Ovary (tissue), 3 donors: Measurements from ENCODE around the gene FARS2.

ENCODE experiments used
- CTCF ChIP-seq, 3 donors: fragments of 450-650 bp in 2 of 3; fragments of 200-600 bp in 1 of 3; IDR thresholded peaks; one replicate each; pipeline versions ENCODE4 v1.5.1 to v1.8.0; 2016 to 2022; ENCODE audit warnings: antibody characterized with exemption in 3 of 3, mild to moderate bottlenecking in 1 of 3
- EP300 ChIP-seq: sonication (generic); formaldehyde crosslinking; IDR thresholded peaks from one replicate; pipeline ENCODE4 v1.6.1; 2017; ENCODE audit warnings: antibody characterized with exemption
- POLR2A ChIP-seq: fragments of 450-650 bp; IDR thresholded peaks from one replicate; pipeline ENCODE4 v1.6.1; 2017; ENCODE audit warnings: antibody characterized with exemption, mild to moderate bottlenecking, moderate library complexity
- donor health status: DM: no; HTN: no; CAD: no.

DNA sequence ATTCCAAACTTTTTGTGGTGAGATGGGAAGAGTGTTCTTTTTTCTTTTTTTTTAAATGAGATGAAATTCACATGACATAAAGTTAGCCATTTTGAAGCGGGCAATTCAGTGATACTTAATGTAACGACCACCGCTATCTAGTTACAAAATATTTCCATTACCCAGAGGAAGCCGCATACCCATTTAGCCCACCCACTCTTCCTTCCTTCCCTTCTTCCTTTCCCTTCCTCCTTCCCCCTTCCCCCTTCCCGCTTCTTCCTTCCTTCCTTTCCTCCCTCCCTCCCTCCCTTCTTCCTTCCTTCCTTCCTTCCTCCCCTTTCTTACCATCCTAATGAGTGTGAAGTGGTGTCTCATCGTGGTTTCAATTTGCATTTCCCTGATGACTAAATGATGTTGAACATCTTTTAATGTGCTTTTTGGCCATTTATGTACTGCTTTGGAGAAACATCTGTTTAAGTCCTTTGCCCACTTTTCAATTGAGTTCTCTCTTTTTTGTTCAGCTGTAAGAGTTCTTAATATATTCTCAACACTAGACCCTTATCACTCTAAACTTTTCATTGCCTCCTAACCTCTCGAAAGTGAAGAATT lies 371.1 kb downstream of the FARS2 start:
- TF ChIP-seq CTCF (IDR thresholded peaks at IDR 0.05): no peak
- TF ChIP-seq POLR2A: no peak
- TF ChIP-seq EP300: no peak
